Colon (tissue), 2 donors: ENCODE results near the gene NPDC1.

Experiments
- FAIRE-seq: peaks from 2 replicates; lab custom pipeline; 2012; peaks lifted over from hg19 to GRCh38; lab: Jason Lieb, UNC
- donor health status: control.
- donor health status: control.

Gene NPDC1

DNA sequence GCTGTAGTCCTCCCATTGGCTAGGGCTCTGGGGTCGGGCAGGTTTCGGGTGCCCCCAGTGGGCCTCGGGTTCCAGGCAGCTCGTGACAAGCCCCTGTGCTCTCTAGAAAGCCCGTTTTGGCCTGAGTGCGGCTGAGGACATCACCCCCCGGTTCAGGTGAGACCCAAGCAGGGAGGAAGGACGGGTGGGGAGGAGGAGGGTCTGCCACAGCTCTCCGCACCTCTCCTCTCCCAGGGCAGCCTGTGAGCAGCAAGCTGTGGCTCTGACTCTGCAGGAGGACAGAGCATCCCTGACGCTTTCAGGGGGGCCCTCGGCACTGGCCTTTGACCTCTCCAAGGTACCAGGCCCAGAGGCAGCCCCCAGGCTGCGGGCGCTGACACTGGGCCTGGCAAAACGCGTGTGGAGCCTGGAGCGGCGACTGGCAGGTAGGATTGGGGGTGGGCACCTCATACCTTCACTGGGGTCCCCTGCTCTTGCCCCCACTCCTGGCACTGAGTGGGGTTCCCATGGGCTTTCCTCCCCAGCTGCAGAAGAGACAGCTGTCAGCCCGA lies 53.1 kb downstream of the NPDC1 start:
- FAIRE-seq: no peak

- FAIRE-seq: no peak
These were observed 53.8 kb downstream of the NPDC1 start, which contains the start of gene PAXX for GRCh38 chr9:136991993-136992818. TSS of gene PAXX (plus strand) at chr9:136992422. CDS start at chr9:136992444, 22 bp downstream.

GRCh38 chr9:136990242-136990911 lies 55.6 kb downstream of the NPDC1 start:
- FAIRE-seq: no peak
